Measurements from ENCODE around the gene NRIP1.

GRCh38 chr21:14977814-14978213, 87.0 kb downstream of the NRIP1 start:
- TF ChIP-seq SIRT6 (IDR thresholded peaks at IDR 0.05; ENCODE audit: low read length) (no peak), CTCF (IDR thresholded peaks at IDR 0.05; ENCODE audit: control extremely low read depth in 1 of 3, insufficient read depth in 1 of 3, low read depth in 1 of 3, low read length in 3 of 3) (no peak), GABPA (IDR thresholded peaks at IDR 0.05; ENCODE audit: borderline replicate concordance, insufficient read depth, low read length) (no peak), POLR2A (IDR thresholded peaks at IDR 0.05; ENCODE audit: control extremely low read depth in 1 of 2, low read depth in 2 of 2, low read length in 2 of 2) (no peak), RNF2 (IDR thresholded peaks at IDR 0.05; ENCODE audit: borderline replicate concordance, low read depth, low read length, missing control alignments, poor library complexity, severe bottlenecking) (no peak), RFX5 (IDR thresholded peaks at IDR 0.05; ENCODE audit: borderline replicate concordance, low read depth, low read length) (no peak), RAD21 (IDR thresholded peaks at IDR 0.05 in 1 of 2, conservative IDR thresholded peaks at IDR 0.05 in 1 of 2; ENCODE audit: low read depth in 2 of 2, low read length in 2 of 2) (no peak), BACH1 (IDR thresholded peaks at IDR 0.05; ENCODE audit: low read length) (no peak), CREB1 (IDR thresholded peaks at IDR 0.05) (no peak), CHD2 (IDR thresholded peaks at IDR 0.05; ENCODE audit: low read length) (no peak), EZH2 (IDR thresholded peaks at IDR 0.05; ENCODE audit: low read depth, low read length, severe bottlenecking) (no peak), SIN3A (conservative IDR thresholded peaks at IDR 0.05 in 1 of 2, IDR thresholded peaks at IDR 0.05 in 1 of 2; ENCODE audit: low read depth in 1 of 2, low read length in 2 of 2) (no peak), POU5F1 (IDR thresholded peaks at IDR 0.05; ENCODE audit: low read depth, low read length) (no peak), JUN (IDR thresholded peaks at IDR 0.05; ENCODE audit: low read depth, low read length) (no peak)
